K562 (cell line): ENCODE results near the gene INSR. TPM values are rescaled to one million over a fixed set of nuclear protein-coding genes. Genes with fewer than 3 reads are reported as not detected.

Source experiments
- ATAC-seq: fragments of 200-7000 bp; cut with Tn5 transposase; 3 replicates; pipeline ENCODE4 v1.9.1; 2020; ENCODE audit warnings: moderate library complexity
- BruUV-seq: library from RNA; stranded (reverse); fragments of 400-500 nt; replicated peaks from 2 replicates; lab custom pipeline; 2021; lab: Mats Ljungman, UMichigan
- CTCF ChIA-PET: fragments of 300-600 bp; formaldehyde crosslinking; extraction: SDS; loops from one replicate; lab custom pipeline; 2021; ENCODE audit warnings: low intra/inter-chr PET ratio; lab: Yijun Ruan, JAX
- POLR2A ChIA-PET: fragments of 300-600, 350-650 bp; sonication (Branson Sonifier 250); formaldehyde crosslinking; extraction: SDS; loops from one replicate; lab custom pipeline; 2021; ENCODE audit warnings: antibody characterized with exemption, inconsistent platforms; lab: Yijun Ruan, JAX
- DNase-seq, 4 experiments: peaks; one replicate each; pipeline versions ENCODE4 v3.0.0 to v3.0.0-alpha.2; 2011 to 2018; ENCODE audit warnings: low spot score in 3 of 4, mixed read lengths in 3 of 4; ENCODE audit errors: extremely low read depth in 1 of 4
- FAIRE-seq: peaks from 2 replicates; lab custom pipeline; 2011; peaks lifted over from hg19 to GRCh38; lab: Jason Lieb, UNC
- H2AFZ ChIP-seq: 2 replicates; pipeline ENCODE4 v1.6.0; 2011; ENCODE audit warnings: low read depth, low read length, control low read depth, inconsistent platforms
- H3K27ac ChIP-seq: fragments of 200-600 bp; 3 replicates; pipeline ENCODE4 v1.8.0; 2011; ENCODE audit warnings: low read depth, mild to moderate bottlenecking, control low read depth, inconsistent platforms, low read length, moderate library complexity, mixed read lengths; ENCODE audit errors: extremely low read depth
- H3K27me3 ChIP-seq, 2 experiments: fragments of 300-600 bp in 1 of 2; 2 replicates in 1 of 2; 3 replicates in 1 of 2; pipeline versions ENCODE4 v1.6.0 to v1.8.0; 2011; ENCODE audit warnings: inconsistent platforms in 2 of 2, low read length in 2 of 2, mild to moderate bottlenecking in 1 of 2, mixed read lengths in 1 of 2, moderate library complexity in 1 of 2; ENCODE audit not compliant: control insufficient read depth in 2 of 2, insufficient read depth in 2 of 2
- H3K36me3 ChIP-seq: fragments of 300-600 bp; 3 replicates; pipeline ENCODE4 v1.8.0; 2011; ENCODE audit warnings: mild to moderate bottlenecking, low read length, inconsistent platforms; ENCODE audit not compliant: control insufficient read depth, insufficient read depth
- H3K4me1 ChIP-seq, 2 experiments: fragments of 200-600 bp in 1 of 2; replicated peaks in 1 of 2; 2 replicates in 1 of 2; 3 replicates in 1 of 2; pipeline versions ENCODE4 v1.5.1 to v1.8.0; 2011; ENCODE audit warnings: inconsistent platforms in 2 of 2, low read length in 2 of 2, mild to moderate bottlenecking in 1 of 2, mixed read lengths in 1 of 2, moderate library complexity in 1 of 2; ENCODE audit not compliant: control insufficient read depth in 2 of 2, insufficient read depth in 2 of 2
- H3K4me2 ChIP-seq: 2 replicates; pipeline ENCODE4 v1.6.1; 2011; ENCODE audit warnings: low read length, control low read depth, inconsistent platforms, mixed read lengths; ENCODE audit not compliant: insufficient read depth
- H3K4me3 ChIP-seq: fragments of 200-600 bp; sonication (generic), shearing (Covaris generic); 2 replicates; pipeline ENCODE4 v1.5.1; 2016; ENCODE audit warnings: control low read depth, inconsistent platforms
- H3K79me2 ChIP-seq: fragments of 200-600 bp; 3 replicates; pipeline ENCODE4 v1.8.0; 2011; ENCODE audit warnings: low read length, inconsistent platforms; ENCODE audit not compliant: control insufficient read depth, insufficient read depth
- H3K9ac ChIP-seq, 2 experiments: 2 replicates each; pipeline versions ENCODE4 v1.6.0 to v1.6.1; 2011; ENCODE audit warnings: low read depth in 2 of 2, low read length in 2 of 2, control low read depth in 1 of 2, inconsistent platforms in 1 of 2, mild to moderate bottlenecking in 1 of 2, mixed read lengths in 1 of 2; ENCODE audit not compliant: insufficient read depth in 1 of 2
- H3K9me1 ChIP-seq: one replicate; pipeline ENCODE4 v1.6.0; 2011; ENCODE audit warnings: inconsistent platforms, mild to moderate bottlenecking, low read length, moderate library complexity; ENCODE audit not compliant: control insufficient read depth, insufficient read depth
- H3K9me3 ChIP-seq: replicated peaks from 2 replicates; pipeline ENCODE4 v1.5.1; 2011; ENCODE audit warnings: low read depth, low read length, inconsistent platforms; ENCODE audit not compliant: control insufficient read depth, insufficient read depth
- H4K20me1 ChIP-seq: replicated peaks from 2 replicates; pipeline ENCODE4 v1.6.1; 2011; ENCODE audit warnings: low read length, inconsistent platforms, mixed read lengths; ENCODE audit not compliant: control insufficient read depth, insufficient read depth
- ELF1 ChIP-seq: fragments of 200-800 bp; sonication (Bioruptor generic); IDR thresholded peaks from 2 replicates; pipeline ENCODE4 v1.6.1; 2016; ENCODE audit warnings: missing genetic modification characterization, missing compliant biosample characterization
- ELF2 ChIP-seq: fragments of 250-450 bp; sonication (Bioruptor Pico); IDR thresholded peaks from 2 replicates; pipeline ENCODE4 v1.5.0; 2021; ENCODE audit warnings: mild to moderate bottlenecking
- GATAD2B ChIP-seq: fragments of 450-650 bp; IDR thresholded peaks from 2 replicates; pipeline ENCODE4 v1.6.1; 2017; ENCODE audit warnings: mild to moderate bottlenecking, borderline replicate concordance
- NFXL1 ChIP-seq: fragments of 450-650 bp; formaldehyde crosslinking; IDR thresholded peaks from 2 replicates; pipeline ENCODE4 v1.4.0; 2021; ENCODE audit warnings: mild to moderate bottlenecking
- NR3C1 ChIP-seq: sonication (generic); formaldehyde crosslinking; IDR thresholded peaks from 2 replicates; pipeline ENCODE4 v1.8.1; 2022; ENCODE audit warnings: missing genetic modification reagents
- PTRF ChIP-seq: fragments of 450-650 bp; IDR thresholded peaks from 2 replicates; pipeline ENCODE4 v1.6.1; 2016; ENCODE audit warnings: mild to moderate bottlenecking, missing genetic modification characterization, missing compliant biosample characterization
- SIX5 ChIP-seq, 2 experiments: IDR thresholded peaks; 2 replicates each; pipeline ENCODE4 v1.6.1; 2011; ENCODE audit warnings: low read length in 2 of 2, borderline replicate concordance in 1 of 2, low read depth in 1 of 2, mild to moderate bottlenecking in 1 of 2, moderate library complexity in 1 of 2; ENCODE audit not compliant: insufficient read depth in 1 of 2
- SRSF3 ChIP-seq: fragments of 200-400 bp; formaldehyde crosslinking; IDR thresholded peaks from 2 replicates; pipeline ENCODE4 v1.6.1; 2016; ENCODE audit warnings: mild to moderate bottlenecking, low read length, moderate library complexity; ENCODE audit not compliant: insufficient read depth
- XRCC5 ChIP-seq: fragments of 200-400 bp; formaldehyde crosslinking; IDR thresholded peaks from 2 replicates; pipeline ENCODE4 v1.6.1; 2017; ENCODE audit warnings: low read depth, mild to moderate bottlenecking, low read length
- ZC3H8 ChIP-seq: fragments of 450-650 bp; IDR thresholded peaks from 2 replicates; pipeline ENCODE4 v1.6.1; 2017
- ZNF12 ChIP-seq: sonication (generic); formaldehyde crosslinking; IDR thresholded peaks from 2 replicates; pipeline ENCODE4 v1.4.0; 2020; ENCODE audit warnings: mild to moderate bottlenecking, missing genetic modification reagents
- ZNF3 ChIP-seq: fragments of 250-450 bp; sonication (Bioruptor Pico); IDR thresholded peaks from 2 replicates; pipeline ENCODE4 v1.5.0; 2021; ENCODE audit warnings: mild to moderate bottlenecking, moderate library complexity
- ZNF431 ChIP-seq: sonication (generic); formaldehyde crosslinking; IDR thresholded peaks from 2 replicates; pipeline ENCODE4 v1.8.0; 2022; ENCODE audit warnings: mild to moderate bottlenecking, missing genetic modification reagents
- ZNF586 ChIP-seq: fragments of 450-650 bp; formaldehyde crosslinking; conservative IDR thresholded peaks from 2 replicates; pipeline ENCODE4 v1.4.0; 2020; ENCODE audit warnings: mild to moderate bottlenecking, moderate library complexity
- ZNF699 ChIP-seq: fragments of 250-450 bp; sonication (Bioruptor Pico); IDR thresholded peaks from 2 replicates; pipeline ENCODE4 v1.8.0; 2021; ENCODE audit warnings: mild to moderate bottlenecking, moderate library complexity; ENCODE audit not compliant: insufficient replicate concordance
- WGBS: fragments of 100-300 bp; shearing (Covaris generic); methylation state at CpG from one replicate; pipeline ENCODE4 v1.1.6; 2016; ENCODE audit warnings: low coverage, mixed read lengths; ENCODE audit not compliant: insufficient coverage; ENCODE audit errors: missing lambda C conversion rate; 5-methylcytosine and 5-hydroxymethylcytosine counted together
- in situ Hi-C: fragments of 300-500 bp; cut with MboI; formaldehyde crosslinking; loops from 4 replicates; pipeline ENCODE4 v1.15.0; 2018; ENCODE audit warnings: inconsistent platforms, mixed read lengths
- intact Hi-C: fragments of 100-400 bp; cut with micrococcal nuclease; formaldehyde crosslinking; loops from 2 replicates; pipeline ENCODE4 v1.14.2; 2022
- polyA plus RNA-seq, 8 experiments: library from polyadenylated mRNA; depleted of rRNA in 4 of 8; stranded (reverse) in 5 of 8; unstranded in 3 of 8; fragments of >200 nt; fragmentation: Nextera tagmentation in 2 of 8; fragmentation: Illumina TruSeq in 1 of 8; extraction: Ambion mirVana in 2 of 8; extraction: Trizol in 1 of 8; gene quantifications; 2 replicates each; pipeline versions ENCODE4 v1.2.1 to v1.2.3, GENCODE V29; 2011 to 2014; ENCODE audit warnings: inconsistent platforms in 1 of 8, missing spikeins in 1 of 8
- total RNA-seq, 7 experiments: library from RNA; depleted of rRNA in 6 of 7; stranded (reverse); fragments of >200 nt in 6 of 7; fragmentation: Illumina TruSeq in 2 of 7; extraction: Trizol in 2 of 7; gene quantifications; 2 replicates each; pipeline versions ENCODE4 v1.2.1 to v1.2.3, GENCODE V29; 2011 to 2021; ENCODE audit warnings: low replicate concordance in 1 of 7
- TF ChIP-seq, protein P1 (sequence below): fragments of 250-450 bp; sonication (Bioruptor Pico); IDR thresholded peaks from 2 replicates; pipeline ENCODE4 v1.8.0; 2022; ENCODE audit warnings: inconsistent platforms, mild to moderate bottlenecking, moderate library complexity, borderline replicate concordance
- TF ChIP-seq, protein P2 (sequence below): fragments of 450-650 bp; formaldehyde crosslinking; conservative IDR thresholded peaks from 2 replicates; pipeline ENCODE4 v1.4.0; 2022; ENCODE audit warnings: mild to moderate bottlenecking, missing genetic modification characterization
- TF ChIP-seq, protein P3 (sequence below): fragments of 450-650 bp; conservative IDR thresholded peaks from 2 replicates; pipeline ENCODE4 v1.6.1; 2016; ENCODE audit warnings: missing genetic modification characterization, low read depth, mild to moderate bottlenecking, control low read depth, missing compliant biosample characterization

The INSR gene
- total and polyA plus RNA-seq, 9 of the 15 experiments (the other 6 are each of a cell fraction or from before 2014, with no cell fraction given), result 0.04 to 0.88 (median 0.41) TPM

DNA sequence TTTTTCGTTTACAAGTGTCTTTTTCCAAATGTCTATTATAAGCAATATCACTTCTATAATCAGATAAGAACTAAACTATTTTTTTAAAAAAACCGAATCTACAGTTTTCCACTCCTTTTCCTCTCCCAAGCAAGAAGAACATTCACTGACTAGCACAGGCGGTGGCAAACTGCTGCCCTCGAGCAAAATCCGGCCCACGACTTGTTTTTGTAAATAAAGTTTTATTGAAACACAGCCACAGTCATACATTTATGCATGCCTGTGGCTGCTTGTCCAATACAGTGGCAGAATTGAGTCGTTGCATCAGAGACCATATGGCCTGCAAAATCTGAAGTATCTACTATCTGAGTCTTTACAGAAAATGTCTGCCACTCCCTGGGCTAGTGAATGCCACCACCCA, 27.4 kb downstream of the INSR start (continued):
- TF ChIP-seq GATAD2B, result no peak

DNA sequence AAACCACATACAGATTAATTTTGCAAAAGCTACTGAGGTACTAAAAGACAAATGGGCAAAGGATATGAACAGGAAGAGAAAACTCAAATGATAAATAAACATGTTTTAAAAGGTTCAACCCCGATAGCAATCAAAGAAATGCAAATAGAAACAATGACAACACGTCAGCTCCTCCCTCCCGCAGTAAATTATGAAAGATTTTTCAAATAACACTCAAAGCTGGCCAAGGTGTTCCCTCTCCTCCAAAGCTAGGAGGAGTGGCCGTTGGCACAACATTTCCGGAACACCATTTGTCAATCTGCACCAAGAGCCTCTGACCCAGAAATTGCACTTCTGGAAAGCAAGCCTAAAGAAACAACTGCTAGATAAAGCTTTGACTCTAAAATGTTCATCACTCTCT, 28.3 kb downstream of the INSR start:
- Histone ChIP-seq H3K9me1 (no peaks in the 10 kb centered on the region), H4K20me1 (0 out of 2 replicates have a peak, but pooled peaks cover 5% of the 10 kb centered on the region), H3K27ac (no peak overlapping the region), H3K4me2 (no peak overlapping the region), H3K4me1 (no peaks in the 10 kb centered on the region), H3K27me3 (peaks cover 10 to 25% of the 10 kb centered on the region in 2 experiments), H3K36me3 (no peaks in the 10 kb centered on the region), H3K4me3 (no peak overlapping the region), H2AFZ (no peak overlapping the region), H3K9ac (no peak overlapping the region), H3K9me3 (no peaks in the 10 kb centered on the region), H3K79me2 (no peaks in the 10 kb centered on the region)
- in situ Hi-C loops (no loop called here), intact Hi-C loops (no loop called here)
- no peak for ATAC-seq
- no peak for TF ChIP-seq NFXL1 (CRISPR knock-in tag)
- no peak for TF ChIP-seq XRCC5
- TF ChIP-seq ZNF431 (CRISPR knock-in tag), result no peak
- TF ChIP-seq ZNF586 (CRISPR knock-in tag), result no peak
- TF ChIP-seq, protein P1, sequence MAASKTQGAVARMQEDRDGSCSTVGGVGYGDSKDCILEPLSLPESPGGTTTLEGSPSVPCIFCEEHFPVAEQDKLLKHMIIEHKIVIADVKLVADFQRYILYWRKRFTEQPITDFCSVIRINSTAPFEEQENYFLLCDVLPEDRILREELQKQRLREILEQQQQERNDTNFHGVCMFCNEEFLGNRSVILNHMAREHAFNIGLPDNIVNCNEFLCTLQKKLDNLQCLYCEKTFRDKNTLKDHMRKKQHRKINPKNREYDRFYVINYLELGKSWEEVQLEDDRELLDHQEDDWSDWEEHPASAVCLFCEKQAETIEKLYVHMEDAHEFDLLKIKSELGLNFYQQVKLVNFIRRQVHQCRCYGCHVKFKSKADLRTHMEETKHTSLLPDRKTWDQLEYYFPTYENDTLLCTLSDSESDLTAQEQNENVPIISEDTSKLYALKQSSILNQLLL (CRISPR knock-in tag), result no peak
- TF ChIP-seq SIX5 (IDR thresholded peaks at IDR 0.05; ENCODE audit: borderline replicate concordance in 1 of 2, insufficient read depth in 1 of 2, low read depth in 1 of 2, low read length in 2 of 2), result no peak
- TF ChIP-seq ELF2 (CRISPR knock-in tag), result no peak
- TF ChIP-seq ZNF12 (CRISPR knock-in tag), result no peak
- TF ChIP-seq ZNF3 (CRISPR knock-in tag), result no peak
- no peak for TF ChIP-seq ZNF699 (CRISPR knock-in tag)
- no peak for TF ChIP-seq SRSF3
- no peak for TF ChIP-seq PTRF (tag)
- TF ChIP-seq, protein P2, sequence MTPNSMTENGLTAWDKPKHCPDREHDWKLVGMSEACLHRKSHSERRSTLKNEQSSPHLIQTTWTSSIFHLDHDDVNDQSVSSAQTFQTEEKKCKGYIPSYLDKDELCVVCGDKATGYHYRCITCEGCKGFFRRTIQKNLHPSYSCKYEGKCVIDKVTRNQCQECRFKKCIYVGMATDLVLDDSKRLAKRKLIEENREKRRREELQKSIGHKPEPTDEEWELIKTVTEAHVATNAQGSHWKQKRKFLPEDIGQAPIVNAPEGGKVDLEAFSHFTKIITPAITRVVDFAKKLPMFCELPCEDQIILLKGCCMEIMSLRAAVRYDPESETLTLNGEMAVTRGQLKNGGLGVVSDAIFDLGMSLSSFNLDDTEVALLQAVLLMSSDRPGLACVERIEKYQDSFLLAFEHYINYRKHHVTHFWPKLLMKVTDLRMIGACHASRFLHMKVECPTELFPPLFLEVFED (CRISPR knock-in tag), result no peak
- no peak for TF ChIP-seq ZC3H8
- TF ChIP-seq, protein P3, sequence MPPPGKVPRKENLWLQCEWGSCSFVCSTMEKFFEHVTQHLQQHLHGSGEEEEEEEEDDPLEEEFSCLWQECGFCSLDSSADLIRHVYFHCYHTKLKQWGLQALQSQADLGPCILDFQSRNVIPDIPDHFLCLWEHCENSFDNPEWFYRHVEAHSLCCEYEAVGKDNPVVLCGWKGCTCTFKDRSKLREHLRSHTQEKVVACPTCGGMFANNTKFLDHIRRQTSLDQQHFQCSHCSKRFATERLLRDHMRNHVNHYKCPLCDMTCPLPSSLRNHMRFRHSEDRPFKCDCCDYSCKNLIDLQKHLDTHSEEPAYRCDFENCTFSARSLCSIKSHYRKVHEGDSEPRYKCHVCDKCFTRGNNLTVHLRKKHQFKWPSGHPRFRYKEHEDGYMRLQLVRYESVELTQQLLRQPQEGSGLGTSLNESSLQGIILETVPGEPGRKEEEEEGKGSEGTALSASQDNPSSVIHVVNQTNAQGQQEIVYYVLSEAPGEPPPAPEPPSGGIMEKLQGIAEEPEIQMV (tag), result no peak
- TF ChIP-seq ELF1 (tag), result no peak
- TF ChIP-seq NR3C1 (CRISPR knock-in tag), result no peak
- WGBS, result 2% methylated on average over 5 of the region's 5 CpGs
- ChIA-PET CTCF (no interaction called here), POLR2A (no interaction called here)
- no TSS peak for BruUV-seq
- FAIRE-seq, result no peak
- DNase-seq, result no peak
